Left hindlimb (tissue), 1 donor: Measurements from ENCODE around the gene NDC1.

Experiments used
- DNase-seq: peaks from one replicate; pipeline ENCODE4 v3.0.0-alpha.2; 2018

NDC1 gene

GRCh38 chr1:53729456-53730223 is 108.5 kb downstream of the NDC1 start:
- no peak for DNase-seq

- no peak for DNase-seq
Observed at GRCh38 chr1:53728702-53729455, 109.2 kb downstream of the NDC1 start.

GRCh38 chr1:53728196-53728595 is 109.9 kb downstream of the NDC1 start:
- DNase-seq: no peak

GRCh38 chr1:53727461-53728092 is 110.5 kb downstream of the NDC1 start:
- no peak for DNase-seq

- no peak for DNase-seq
Observed at GRCh38 chr1:53726009-53726600, 112.0 kb downstream of the NDC1 start.

GRCh38 chr1:53725238-53725689 is 112.8 kb downstream of the NDC1 start:
- no peak for DNase-seq

- no peak for DNase-seq
Observed at GRCh38 chr1:53722025-53722424, 116.1 kb downstream of the NDC1 start.

GRCh38 chr1:53721088-53721487 is 117.0 kb downstream of the NDC1 start:
- DNase-seq: no peak

GRCh38 chr1:53719469-53719868 is 118.6 kb downstream of the NDC1 start:
- no peak for DNase-seq

GRCh38 chr1:53718443-53718842 is 119.7 kb downstream of the NDC1 start:
- DNase-seq: no peak

GRCh38 chr1:53717025-53717804 is 120.9 kb downstream of the NDC1 start:
- DNase-seq: no peak

GRCh38 chr1:53716150-53716549 is 121.9 kb downstream of the NDC1 start:
- no peak for DNase-seq

GRCh38 chr1:53715478-53715877 is 122.6 kb downstream of the NDC1 start:
- DNase-seq: no peak
